IMR-90 (cell line): ENCODE results near the gene PMIS2. TPM values are rescaled to one million over a fixed set of nuclear protein-coding genes. Genes with fewer than 3 reads are reported as not detected.

Source experiments
- ATAC-seq: fragments of 200-7000 bp; cut with Tn5 transposase; 2 replicates; pipeline ENCODE4 v1.9.1; 2020; ENCODE audit warnings: low read depth, mild to moderate bottlenecking, moderate library complexity
- BruUV-seq: library from RNA; stranded (reverse); fragments of 400-500 nt; replicated peaks from 2 replicates; lab custom pipeline; 2021; lab: Mats Ljungman, UMichigan
- CTCF ChIA-PET: fragments of 300-600 bp; formaldehyde crosslinking; extraction: SDS; loops from one replicate; lab custom pipeline; 2021; ENCODE audit warnings: antibody characterized with exemption; lab: Yijun Ruan, JAX
- POLR2A ChIA-PET: fragments of 300-600 bp; sonication (Branson Sonifier 250); formaldehyde crosslinking; loops from one replicate; lab custom pipeline; 2022; ENCODE audit warnings: antibody characterized with exemption; ENCODE audit not compliant: unreplicated experiment; lab: Charles Lee
- DNase-seq: peaks from one replicate; pipeline ENCODE4 v3.0.0; 2013
- H2AFZ ChIP-seq: replicated peaks from 2 replicates; pipeline ENCODE3; 2013; ENCODE audit warnings: low read length, mild to moderate bottlenecking; ENCODE audit not compliant: poor library complexity
- H2AK5ac ChIP-seq: 2 replicates; pipeline ENCODE4 v1.6.1; 2013; ENCODE audit warnings: low read depth, low read length, inconsistent platforms
- H2AK9ac ChIP-seq: replicated peaks from 2 replicates; pipeline ENCODE3; 2013; ENCODE audit warnings: mild to moderate bottlenecking, low read depth, low read length, moderate library complexity; ENCODE audit not compliant: poor library complexity
- H2BK120ac ChIP-seq: 2 replicates; pipeline ENCODE4 v1.6.1; 2013; ENCODE audit warnings: low read depth, low read length, inconsistent platforms
- H2BK15ac ChIP-seq: 3 replicates; pipeline ENCODE4 v1.6.1; 2013; ENCODE audit warnings: low read depth, low read length, inconsistent platforms
- H2BK20ac ChIP-seq: 2 replicates; pipeline ENCODE4 v1.6.1; 2013; ENCODE audit warnings: low read depth, mild to moderate bottlenecking, inconsistent platforms, low read length, moderate library complexity
- H2BK5ac ChIP-seq: 2 replicates; pipeline ENCODE4 v1.6.1; 2013; ENCODE audit warnings: mild to moderate bottlenecking, low read depth, low read length, inconsistent platforms; ENCODE audit not compliant: poor library complexity, severe bottlenecking
- H3K14ac ChIP-seq: replicated peaks from 2 replicates; pipeline ENCODE4 v1.6.1; 2013; ENCODE audit warnings: low read depth, low read length, inconsistent platforms
- H3K18ac ChIP-seq: 2 replicates; pipeline ENCODE4 v1.6.1; 2013; ENCODE audit warnings: low read depth, low read length, control low read depth
- H3K23ac ChIP-seq: 2 replicates; pipeline ENCODE4 v1.6.1; 2013; ENCODE audit warnings: low read depth, low read length, inconsistent platforms
- H3K27ac ChIP-seq: 2 replicates; pipeline ENCODE4 v1.5.1; 2013; ENCODE audit warnings: mild to moderate bottlenecking, control low read depth, low read length; ENCODE audit not compliant: insufficient read depth
- H3K27me3 ChIP-seq: 2 replicates; pipeline ENCODE4 v1.6.1; 2013; ENCODE audit warnings: low read length; ENCODE audit not compliant: control insufficient read depth, insufficient read depth
- H3K36me3 ChIP-seq: 2 replicates; pipeline ENCODE4 v1.6.1; 2013; ENCODE audit warnings: low read length, mixed read lengths; ENCODE audit not compliant: control insufficient read depth, insufficient read depth
- H3K4ac ChIP-seq: 2 replicates; pipeline ENCODE4 v1.6.1; 2013; ENCODE audit warnings: low read depth, low read length, inconsistent platforms
- H3K4me1 ChIP-seq: 2 replicates; pipeline ENCODE4 v1.6.1; 2013; ENCODE audit warnings: low read length, mixed read lengths; ENCODE audit not compliant: control insufficient read depth, insufficient read depth
- H3K4me2 ChIP-seq: 2 replicates; pipeline ENCODE4 v1.6.1; 2013; ENCODE audit warnings: low read depth, mild to moderate bottlenecking, control low read depth, low read length, moderate library complexity
- H3K4me3 ChIP-seq: 2 replicates; pipeline ENCODE4 v1.5.1; 2013; ENCODE audit warnings: low read depth, mild to moderate bottlenecking, control low read depth, low read length, moderate library complexity; ENCODE audit not compliant: insufficient read depth
- H3K56ac ChIP-seq: 2 replicates; pipeline ENCODE4 v1.6.1; 2013; ENCODE audit warnings: low read length, inconsistent platforms; ENCODE audit not compliant: insufficient read depth; ENCODE audit errors: extremely low read depth
- H3K79me1 ChIP-seq, 2 experiments: 2 replicates each; pipeline ENCODE4 v1.6.1; 2013; ENCODE audit warnings: low read length in 2 of 2, inconsistent platforms in 1 of 2, low read depth in 1 of 2
- H3K9ac ChIP-seq: 2 replicates; pipeline ENCODE4 v1.6.1; 2013; ENCODE audit warnings: low read depth, low read length, control low read depth
- H3K9me1 ChIP-seq: 2 replicates; pipeline ENCODE4 v1.6.1; 2013; ENCODE audit warnings: low read length, inconsistent platforms; ENCODE audit not compliant: insufficient read depth
- H3K9me3 ChIP-seq: 2 replicates; pipeline ENCODE4 v1.6.1; 2013; ENCODE audit warnings: low read length; ENCODE audit not compliant: control insufficient read depth, insufficient read depth
- H4K20me1 ChIP-seq: 2 replicates; pipeline ENCODE4 v1.6.1; 2013; ENCODE audit warnings: low read length, inconsistent platforms; ENCODE audit not compliant: insufficient read depth
- H4K5ac ChIP-seq: 2 replicates; pipeline ENCODE4 v1.6.1; 2013; ENCODE audit warnings: mild to moderate bottlenecking, low read depth, low read length, control low read depth
- H4K8ac ChIP-seq, 2 experiments: 2 replicates each; pipeline ENCODE4 v1.6.1; 2013; ENCODE audit warnings: low read depth in 2 of 2, low read length in 2 of 2, control low read depth in 1 of 2, inconsistent platforms in 1 of 2
- H4K91ac ChIP-seq: 2 replicates; pipeline ENCODE4 v1.6.1; 2013; ENCODE audit warnings: low read depth, low read length, inconsistent platforms; ENCODE audit not compliant: insufficient read depth
- BHLHE40 ChIP-seq: fragments of 150-350 bp; IDR thresholded peaks from 2 replicates; pipeline ENCODE4 v1.6.1; 2016; ENCODE audit warnings: mild to moderate bottlenecking, low read depth, low read length
- CEBPB ChIP-seq: IDR thresholded peaks from 2 replicates; pipeline ENCODE4 v1.6.1; 2012; ENCODE audit warnings: low read depth, low read length, improper control_type of control experiment
- CHD1 ChIP-seq: IDR thresholded peaks from 2 replicates; pipeline ENCODE4 v1.6.1; 2012; ENCODE audit warnings: low read depth, low read length, improper control_type of control experiment
- FOS ChIP-seq: fragments of 150-350 bp; IDR thresholded peaks from 2 replicates; pipeline ENCODE4 v1.6.1; 2016; ENCODE audit warnings: low read depth, low read length
- MAFK ChIP-seq: IDR thresholded peaks from 2 replicates; pipeline ENCODE4 v1.6.1; 2012; ENCODE audit warnings: low read depth, low read length, improper control_type of control experiment
- MAZ ChIP-seq: IDR thresholded peaks from 2 replicates; pipeline ENCODE4 v1.6.1; 2012; ENCODE audit warnings: low read depth, mild to moderate bottlenecking, low read length, improper control_type of control experiment, moderate library complexity, borderline replicate concordance
- MXI1 ChIP-seq: IDR thresholded peaks from 2 replicates; pipeline ENCODE4 v1.6.1; 2012; ENCODE audit warnings: low read depth, mild to moderate bottlenecking, low read length, moderate library complexity, borderline replicate concordance
- NFE2L2 ChIP-seq: fragments of 150-350 bp; IDR thresholded peaks from 2 replicates; pipeline ENCODE4 v1.6.1; 2016; ENCODE audit warnings: low read depth, mild to moderate bottlenecking, low read length
- POLR2A ChIP-seq: IDR thresholded peaks from 2 replicates; pipeline ENCODE4 v1.6.1; 2012; ENCODE audit warnings: mild to moderate bottlenecking, low read depth, low read length
- RAD21 ChIP-seq: IDR thresholded peaks from 2 replicates; pipeline ENCODE4 v1.6.1; 2012; ENCODE audit warnings: low read length, improper control_type of control experiment
- RCOR1 ChIP-seq: IDR thresholded peaks from 2 replicates; pipeline ENCODE4 v1.6.1; 2012; ENCODE audit warnings: mild to moderate bottlenecking, low read length, improper control_type of control experiment; ENCODE audit not compliant: insufficient replicate concordance
- RFX5 ChIP-seq: IDR thresholded peaks from 2 replicates; pipeline ENCODE4 v1.8.0; 2012; ENCODE audit warnings: low read depth, mild to moderate bottlenecking, low read length, moderate library complexity
- SMC3 ChIP-seq: fragments of 150-350 bp; IDR thresholded peaks from 2 replicates; pipeline ENCODE4 v1.6.1; 2016; ENCODE audit warnings: low read depth, mild to moderate bottlenecking, antibody characterized with exemption, low read length, moderate library complexity
- USF2 ChIP-seq: fragments of 150-350 bp; IDR thresholded peaks from 2 replicates; pipeline ENCODE4 v1.6.1; 2017; ENCODE audit warnings: mild to moderate bottlenecking, antibody characterized with exemption, low read length, low read depth
- WGBS, 2 experiments: methylation state at CpG; one replicate each; pipeline versions ENCODE4 v1.1.5 to v1.1.7; 2013; ENCODE audit warnings: missing lambda C conversion rate in 2 of 2; ENCODE audit not compliant: insufficient read length in 1 of 2; ENCODE audit errors: extremely low coverage in 2 of 2; 5-methylcytosine and 5-hydroxymethylcytosine counted together
- dilution Hi-C: fragments of 300-500 bp; cut with HindIII; formaldehyde crosslinking; loops from one replicate; pipeline ENCODE4 v1.14.3; 2018; ENCODE audit warnings: low sequenced_read_pairs; ENCODE audit not compliant: unreplicated experiment
- in situ Hi-C: fragments of 300-500 bp; cut with MboI; formaldehyde crosslinking; loops from 3 replicates; pipeline ENCODE4 v1.14.3; 2019; ENCODE audit warnings: low sequenced_read_pairs, inconsistent platforms, mixed read lengths
- intact Hi-C: fragments of 100-400 bp; cut with micrococcal nuclease; formaldehyde crosslinking; loops from 2 replicates; pipeline ENCODE4 v1.10.0; 2022
- polyA plus RNA-seq, 3 experiments: library from polyadenylated mRNA; depleted of rRNA; stranded (reverse); fragments of >200 nt; gene quantifications; 2 replicates each; pipeline ENCODE4 v1.2.3, GENCODE V29; 2012; ENCODE audit warnings: low replicate concordance in 1 of 3
- total RNA-seq: library from RNA; depleted of rRNA; stranded (reverse); fragments of >200 nt; gene quantifications from 2 replicates; pipeline ENCODE4 v1.2.3, GENCODE V29; 2012
- TF ChIP-seq, protein P1 (sequence below): conservative IDR thresholded peaks from 2 replicates; pipeline ENCODE4 v1.5.1; 2012; ENCODE audit warnings: mild to moderate bottlenecking, low read depth, low read length, improper control_type of control experiment

PMIS2 gene
- total and polyA plus RNA-seq, 2 of the 4 experiments (the other 2 are of a cell fraction): not detected

DNA sequence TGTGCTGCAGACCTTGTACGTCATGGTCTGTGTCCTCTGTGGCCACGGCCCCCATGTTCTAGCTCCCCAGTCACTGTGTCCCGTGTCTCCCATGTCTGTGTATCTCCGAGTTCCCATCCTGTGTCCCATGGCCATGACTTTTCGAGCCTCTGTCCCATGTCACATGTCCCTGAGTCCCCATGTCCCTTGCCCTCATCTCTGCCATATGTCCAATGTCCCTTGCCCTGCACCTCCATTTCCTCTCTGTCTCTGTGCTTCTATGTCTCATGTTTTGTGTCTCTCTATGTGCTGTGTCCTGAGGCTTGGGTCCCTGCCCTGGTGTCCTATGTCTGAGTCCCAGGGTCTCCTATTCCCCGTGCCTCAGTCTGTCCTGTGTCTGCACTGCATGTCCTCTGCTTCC lies 24.5 kb upstream of the PMIS2 start:
- Histone ChIP-seq H3K23ac (no peak overlapping the region), H4K8ac (no peak overlapping the region), H3K4me1 (no peaks in the 10 kb centered on the region), H2AK5ac (no peak overlapping the region), H3K4me3 (no peak overlapping the region), H2BK120ac (no peak overlapping the region), H3K14ac (no peak overlapping the region), H4K91ac (no peak overlapping the region), H2BK15ac (no peak overlapping the region), H3K79me1 (no peaks in the 10 kb centered on the region), H3K9ac (no peak overlapping the region), H3K18ac (no peak overlapping the region), H2BK5ac (no peak overlapping the region), H3K4ac (no peak overlapping the region), H4K20me1 (no peaks in the 10 kb centered on the region), H3K56ac (no peak overlapping the region), H3K27me3 (peaks cover 43% of the 10 kb centered on the region), H4K5ac (no peak overlapping the region), H3K9me1 (0 out of 2 replicates have a peak, but pooled peaks cover 3% of the 10 kb centered on the region), H2AK9ac (no peak overlapping the region), H3K9me3 (no peaks in the 10 kb centered on the region), H2AFZ (no peak overlapping the region), H3K27ac (no peak overlapping the region), H3K36me3 (no peaks in the 10 kb centered on the region), H2BK20ac (no peak overlapping the region), H3K4me2 (no peak overlapping the region)
- DNase-seq (no peak), ATAC-seq (no peak)
- in situ Hi-C loops (no loop called here), dilution Hi-C loops (no loop called here), intact Hi-C loops (no loop called here)
- 47% methylated on average over 5 of the region's 6 CpGs; no CpG with 5 or more reads in 1 of the 2 experiments for WGBS, 2 experiments
- TF ChIP-seq FOS (no peak), POLR2A (no peak), USF2 (no peak), BHLHE40 (no peak), RAD21 (no peak), MAZ (no peak), RCOR1 (no peak), CHD1 (no peak), MAFK (no peak), SMC3 (no peak), NFE2L2 (no peak), RFX5 (no peak), MXI1 (no peak), CEBPB (no peak)
- TF ChIP-seq, protein P1, sequence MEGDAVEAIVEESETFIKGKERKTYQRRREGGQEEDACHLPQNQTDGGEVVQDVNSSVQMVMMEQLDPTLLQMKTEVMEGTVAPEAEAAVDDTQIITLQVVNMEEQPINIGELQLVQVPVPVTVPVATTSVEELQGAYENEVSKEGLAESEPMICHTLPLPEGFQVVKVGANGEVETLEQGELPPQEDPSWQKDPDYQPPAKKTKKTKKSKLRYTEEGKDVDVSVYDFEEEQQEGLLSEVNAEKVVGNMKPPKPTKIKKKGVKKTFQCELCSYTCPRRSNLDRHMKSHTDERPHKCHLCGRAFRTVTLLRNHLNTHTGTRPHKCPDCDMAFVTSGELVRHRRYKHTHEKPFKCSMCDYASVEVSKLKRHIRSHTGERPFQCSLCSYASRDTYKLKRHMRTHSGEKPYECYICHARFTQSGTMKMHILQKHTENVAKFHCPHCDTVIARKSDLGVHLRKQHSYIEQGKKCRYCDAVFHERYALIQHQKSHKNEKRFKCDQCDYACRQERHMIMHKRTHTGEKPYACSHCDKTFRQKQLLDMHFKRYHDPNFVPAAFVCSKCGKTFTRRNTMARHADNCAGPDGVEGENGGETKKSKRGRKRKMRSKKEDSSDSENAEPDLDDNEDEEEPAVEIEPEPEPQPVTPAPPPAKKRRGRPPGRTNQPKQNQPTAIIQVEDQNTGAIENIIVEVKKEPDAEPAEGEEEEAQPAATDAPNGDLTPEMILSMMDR: no peak
- CTCF ChIA-PET: no interaction called here
- no TSS peak for BruUV-seq
- POLR2A ChIA-PET: no interaction called here
